ENCODE results near the gene SLCO2A1.

SLCO2A1 gene

GRCh38 chr3:133887074-133887802 lies 142.5 kb downstream of the SLCO2A1 start:
- no peak for DNase-seq

GRCh38 chr3:133886031-133886722 lies 143.5 kb downstream of the SLCO2A1 start:
- no peak for DNase-seq

GRCh38 chr3:133884887-133885711 lies 144.6 kb downstream of the SLCO2A1 start:
- no peak for DNase-seq

GRCh38 chr3:133884054-133884886 lies 145.5 kb downstream of the SLCO2A1 start:
- no peak for DNase-seq

GRCh38 chr3:133883641-133884040 lies 146.1 kb downstream of the SLCO2A1 start:
- DNase-seq = no peak

- peak in 2 of 51 donors; percentile 16 to 24 for DNase-seq
Measured at GRCh38 chr3:133882986-133883586, 146.6 kb downstream of the SLCO2A1 start.

GRCh38 chr3:133881939-133882825 lies 147.5 kb downstream of the SLCO2A1 start:
- no peak for DNase-seq

- no peak for DNase-seq
Measured at GRCh38 chr3:133881492-133881891, 148.2 kb downstream of the SLCO2A1 start.

GRCh38 chr3:133880886-133881455 lies 148.8 kb downstream of the SLCO2A1 start:
- no peak for DNase-seq

GRCh38 chr3:133880287-133880686 lies 149.4 kb downstream of the SLCO2A1 start:
- DNase-seq = no peak

GRCh38 chr3:133878518-133878917 lies 151.2 kb downstream of the SLCO2A1 start:
- DNase-seq = no peak

All from hypothalamus (tissue), 51 donors.